ENCODE data around the gene TMEM80. TPM values are rescaled to one million over a fixed set of nuclear protein-coding genes. Genes with fewer than 3 reads are reported as not detected.
A peak's percentile ranks its signal among the peaks of the same experiment; 100 is the strongest.

The TMEM80 gene
- total and polyA plus RNA-seq, 2 experiments from 2014 or later, result 26.7 to 35.5 TPM

DNA sequence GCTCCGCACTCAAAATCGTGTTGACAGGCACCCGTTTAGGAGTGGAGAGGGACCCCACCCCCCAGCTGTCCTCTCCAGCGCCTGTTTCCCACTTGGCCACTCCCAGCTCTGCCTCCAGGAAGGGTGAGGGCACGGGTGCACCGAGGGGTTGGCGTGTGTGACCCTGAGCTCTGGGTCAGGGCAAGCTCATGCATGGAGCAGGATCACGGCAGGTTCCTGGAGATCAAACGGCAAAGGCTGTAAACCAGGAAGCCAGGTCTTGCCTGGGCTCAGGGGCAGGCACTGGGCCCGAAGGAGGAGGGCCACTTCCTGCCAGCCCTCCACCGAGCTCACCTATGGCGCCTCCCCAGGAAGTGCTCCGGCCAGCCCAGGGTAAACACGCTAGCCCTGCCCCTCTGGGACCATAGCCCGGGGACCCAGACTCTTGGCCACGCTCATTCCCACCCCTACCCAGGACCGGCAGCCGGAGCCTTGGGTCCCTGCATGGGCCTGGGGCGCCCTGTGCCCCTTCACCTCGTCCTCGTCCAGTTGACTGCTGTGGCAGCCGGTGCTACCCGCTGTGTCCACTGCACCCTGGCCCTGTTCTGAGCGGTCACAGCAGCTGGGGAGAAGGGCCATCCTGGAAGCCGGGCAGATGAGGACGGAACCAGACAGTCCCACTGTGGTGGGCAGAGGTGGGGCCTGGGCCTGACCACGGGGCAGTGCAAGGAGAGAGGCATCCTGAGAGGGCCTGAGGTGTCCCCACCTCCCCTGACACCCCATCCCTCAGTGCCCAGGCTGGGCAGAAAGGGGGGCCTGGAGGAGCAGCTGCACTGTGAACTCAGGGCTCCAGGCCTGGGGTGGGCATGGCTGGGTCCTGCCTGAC lies 9.4 kb downstream of the TMEM80 start:
- Histone ChIP-seq H3K9me2 (replicated peaks; ENCODE audit: insufficient read depth) (no peaks in the 10 kb centered on the region), H3K4me2 (peak overlapping the region; percentile 96), H3K9me3 (ENCODE audit: low read depth) (no peaks in the 10 kb centered on the region), H3K27ac (peak overlapping the region; percentile 99), H3K79me2 (peaks cover 58% of the 10 kb centered on the region), H2AFZ (no peak overlapping the region), H3K27me3 (no peaks in the 10 kb centered on the region), H3K4me3 (peak overlapping the region; percentile 87), H3K36me3 (replicated peaks; ENCODE audit: insufficient read depth, low read depth) (no peaks in the 10 kb centered on the region), H3K4me1 (ENCODE audit: insufficient read depth) (peaks cover 42% of the 10 kb centered on the region), H4K20me1 (ENCODE audit: insufficient read depth, poor library complexity, severe bottlenecking) (no peaks in the 10 kb centered on the region)
- TF ChIP-seq CTCF (IDR thresholded peaks at IDR 0.05; ENCODE audit: poor library complexity), result no peak
- no peak for TF ChIP-seq EZH2phosphoT487 (IDR thresholded peaks at IDR 0.05; ENCODE audit: low read depth, severe bottlenecking, unreplicated experiment)
- no peak for TF ChIP-seq EZH2 (IDR thresholded peaks at IDR 0.05; ENCODE audit: borderline replicate concordance)
- peak; percentile 75 for DNase-seq (ENCODE audit: low spot score)
- 69% methylated on average over 26 of the region's 27 CpGs for WGBS (ENCODE audit: low lambda C conversion rate, missing lambda C conversion rate)

DNA sequence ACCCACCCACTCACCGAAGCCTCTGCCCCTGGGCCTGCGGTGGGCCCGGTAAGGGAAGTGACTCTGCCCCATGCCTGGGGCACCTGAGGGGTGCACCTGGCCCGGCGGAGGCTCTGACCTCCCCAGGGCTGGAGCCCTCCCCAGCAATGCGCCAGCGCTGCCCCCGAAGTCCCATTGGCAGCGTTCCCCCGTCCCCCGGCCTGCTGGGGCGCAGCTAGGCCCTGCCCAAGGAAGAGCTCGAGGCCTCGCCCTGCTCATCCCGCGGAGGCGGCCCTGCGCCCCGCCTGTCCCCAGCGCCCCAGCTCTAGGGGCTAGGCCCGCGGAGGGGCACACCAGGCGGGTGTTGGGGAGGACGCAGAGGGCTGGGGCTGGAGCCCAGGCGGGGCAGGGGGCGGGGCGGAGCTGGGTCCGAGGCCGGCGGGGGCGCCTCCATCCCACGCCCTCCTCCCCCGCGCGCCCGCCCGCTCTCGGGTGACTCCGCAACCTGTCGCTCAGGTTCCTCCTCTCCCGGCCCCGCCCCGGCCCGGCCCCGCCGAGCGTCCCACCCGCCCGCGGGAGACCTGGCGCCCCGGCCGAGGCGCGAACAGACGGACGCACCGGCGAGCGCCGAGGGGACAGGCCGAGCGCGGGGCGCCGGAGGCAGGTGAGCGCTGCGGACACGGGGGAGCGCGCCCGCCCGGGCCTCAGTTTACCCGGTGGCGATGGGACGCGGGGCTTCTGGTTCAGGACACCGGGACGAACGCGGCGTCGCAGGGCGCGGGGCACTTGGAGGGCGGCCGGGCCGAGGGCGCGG lies 10.2 kb downstream of the TMEM80 start, which contains the start of gene EPS8L2:
EPS8L2 (plus strand) TSS at position 586 of the 793 bp plus-strand sequence. CDS start 3,177 bp downstream, outside the sequence.
- Histone ChIP-seq H4K20me1 (ENCODE audit: insufficient read depth, poor library complexity, severe bottlenecking) (no peaks in the 10 kb centered on the region), H2AFZ (no peak within 1 kb of the TSS), H3K4me2 (peak within 1 kb of the TSS; percentile 96), H3K27me3 (no peaks in the 10 kb centered on the region), H3K36me3 (replicated peaks; ENCODE audit: insufficient read depth, low read depth) (no peaks in the 10 kb centered on the region), H3K4me3 (peak within 1 kb of the TSS; percentile 87), H3K9me2 (replicated peaks; ENCODE audit: insufficient read depth) (no peaks in the 10 kb centered on the region), H3K4me1 (ENCODE audit: insufficient read depth) (peaks cover 51% of the 10 kb centered on the region), H3K9me3 (ENCODE audit: low read depth) (no peaks in the 10 kb centered on the region), H3K79me2 (peaks cover 54% of the 10 kb centered on the region), H3K27ac (peak within 1 kb of the TSS; percentile 99)
- no peak for TF ChIP-seq EZH2 (IDR thresholded peaks at IDR 0.05; ENCODE audit: borderline replicate concordance)
- WGBS (ENCODE audit: low lambda C conversion rate, missing lambda C conversion rate), result 27% methylated on average over 27 of the region's 90 CpGs
- peak; percentile 84 for DNase-seq (ENCODE audit: low spot score)

DNA sequence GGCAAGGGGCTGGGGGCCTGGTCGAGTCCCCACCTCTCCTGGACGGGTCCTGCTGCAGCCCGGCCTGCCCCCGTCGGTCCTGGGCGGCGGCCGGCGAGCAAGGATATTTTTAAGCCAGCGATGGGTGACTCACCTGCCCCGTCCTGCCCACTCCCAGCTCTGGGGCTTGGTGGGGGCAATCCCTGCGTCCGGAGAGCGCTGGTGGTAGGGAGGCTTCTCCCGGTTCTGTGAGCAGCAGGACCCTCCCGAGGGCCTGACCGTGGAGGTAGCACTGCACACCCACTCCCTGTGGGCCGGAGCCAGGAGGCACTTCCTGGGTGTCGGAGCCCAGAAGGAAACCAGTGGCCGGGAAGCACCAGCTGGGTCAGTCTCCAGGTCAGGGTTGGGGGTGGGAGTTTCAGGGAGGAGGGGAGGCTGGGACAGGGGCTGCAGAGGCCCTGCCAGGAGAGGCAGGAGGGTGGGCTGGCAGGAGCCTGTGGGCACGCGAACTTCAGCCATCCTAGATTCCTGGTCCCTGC lies 10.9 kb downstream of the TMEM80 start:
- Histone ChIP-seq H3K4me1 (ENCODE audit: insufficient read depth) (peaks cover 56% of the 10 kb centered on the region), H3K4me3 (peak overlapping the region; percentile 87)
- WGBS (ENCODE audit: low lambda C conversion rate, missing lambda C conversion rate), result 9% methylated on average over 12 of the region's 22 CpGs

More for the DNA sequence above, 10.9 kb downstream of the TMEM80 start:
- Histone ChIP-seq H3K27me3 (no peaks in the 10 kb centered on the region), H3K27ac (peak overlapping the region; percentile 99), H3K79me2 (peaks cover 54% of the 10 kb centered on the region), H3K9me3 (ENCODE audit: low read depth) (no peaks in the 10 kb centered on the region), H3K4me2 (peak overlapping the region; percentile 96), H3K9me2 (replicated peaks; ENCODE audit: insufficient read depth) (no peaks in the 10 kb centered on the region), H2AFZ (no peak overlapping the region), H3K36me3 (replicated peaks; ENCODE audit: insufficient read depth, low read depth) (no peaks in the 10 kb centered on the region), H4K20me1 (ENCODE audit: insufficient read depth, poor library complexity, severe bottlenecking) (no peaks in the 10 kb centered on the region)
- TF ChIP-seq EZH2phosphoT487 (IDR thresholded peaks at IDR 0.05; ENCODE audit: low read depth, severe bottlenecking, unreplicated experiment), result no peak
- TF ChIP-seq CTCF (IDR thresholded peaks at IDR 0.05; ENCODE audit: poor library complexity), result no peak
- TF ChIP-seq EZH2 (IDR thresholded peaks at IDR 0.05; ENCODE audit: borderline replicate concordance), result no peak
- DNase-seq (ENCODE audit: low spot score), result peak; percentile 67

All from hepatocyte (in vitro differentiated cells).